ENCODE data around the gene FABP6.
"Not testable (repeated sequence)": the region's sequence is repeated elsewhere in the genome, so short reads cannot be mapped to it uniquely, and the experiment has no call there.

The FABP6 gene

DNA sequence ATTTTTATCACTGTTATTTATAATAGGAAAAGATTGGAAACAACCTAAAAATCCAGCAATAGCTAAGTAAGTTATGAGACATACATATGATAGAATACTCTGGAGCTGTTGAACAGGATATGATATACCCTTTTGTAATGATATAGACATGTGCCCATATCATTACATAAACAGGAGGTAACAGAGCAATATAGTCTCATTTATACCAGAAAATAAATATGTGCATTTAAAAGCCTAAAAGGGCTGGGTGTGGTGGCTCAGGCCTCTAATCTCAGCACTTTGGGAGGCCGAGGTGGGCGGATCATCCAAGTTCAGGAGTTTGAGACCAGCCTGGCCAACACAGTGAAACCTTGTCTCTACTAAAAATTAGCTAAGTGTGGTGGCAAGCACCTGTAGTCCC lies 2.3 kb upstream of the FABP6 start:
- no peak for DNase-seq

DNA sequence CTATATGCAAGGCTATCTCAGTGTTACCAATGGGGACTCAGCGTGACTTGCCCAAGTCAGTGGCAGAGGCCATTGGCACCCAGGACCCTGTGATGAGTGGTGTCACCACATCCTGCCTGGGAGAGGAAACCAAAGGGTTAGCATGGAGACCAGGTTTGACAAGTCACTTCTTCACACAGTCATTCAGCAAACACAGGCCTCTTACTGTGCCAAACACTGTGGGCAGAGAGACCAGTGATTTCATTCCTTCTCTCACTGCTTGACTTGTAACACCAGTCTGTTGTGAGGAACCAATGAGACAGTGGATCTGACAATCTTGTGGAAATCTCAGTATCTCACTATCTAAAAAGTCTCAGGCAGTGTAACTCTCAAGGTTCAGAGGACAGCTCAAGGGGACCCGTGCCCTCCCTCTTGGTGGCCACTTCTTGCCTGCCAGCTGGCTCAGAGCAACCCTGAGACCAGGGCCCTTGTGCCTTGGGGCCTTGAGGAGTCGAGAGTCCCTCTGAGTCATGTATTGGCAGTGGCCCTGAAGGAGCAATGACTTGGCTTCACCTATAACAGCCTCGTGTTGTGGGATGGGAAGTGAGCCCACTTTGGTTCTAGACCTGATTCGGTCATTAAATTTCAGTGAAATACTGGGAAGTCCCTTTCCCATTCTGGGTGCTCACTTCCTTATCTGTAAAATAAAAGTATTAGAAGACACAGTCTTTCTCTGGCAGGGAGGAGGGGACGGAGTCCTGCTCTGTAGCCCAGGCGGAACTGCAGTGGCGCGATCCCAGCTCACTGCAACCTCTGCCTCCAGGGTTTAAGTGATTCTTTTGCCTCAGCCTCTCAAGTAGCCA lies 1.6 kb downstream of the FABP6 start:
- peak; percentile 30 for DNase-seq

DNA sequence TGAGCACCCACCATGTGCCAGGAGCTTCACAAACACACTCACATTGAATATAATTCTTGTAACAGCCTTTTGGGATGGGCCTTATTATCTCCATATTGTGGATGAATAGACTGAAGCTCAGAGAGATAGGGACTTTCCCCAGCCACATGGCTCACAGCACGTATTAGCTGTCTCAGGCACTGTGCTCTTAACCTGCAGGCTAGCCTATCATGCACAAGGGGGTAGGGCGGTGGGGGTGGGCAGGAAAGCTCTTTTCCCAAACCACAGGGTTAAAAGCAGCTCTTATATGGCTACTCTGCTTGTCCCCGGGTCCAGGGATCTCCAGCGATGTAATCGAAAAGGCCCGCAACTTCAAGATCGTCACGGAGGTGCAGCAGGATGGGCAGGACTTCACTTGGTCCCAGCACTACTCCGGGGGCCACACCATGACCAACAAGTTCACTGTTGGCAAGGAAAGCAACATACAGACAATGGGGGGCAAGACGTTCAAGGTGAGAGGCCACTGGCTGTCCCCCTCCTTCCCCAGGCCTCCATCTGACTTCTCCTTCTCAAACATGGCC lies 2.6 kb downstream of the FABP6 start:
- no peak for DNase-seq

DNA sequence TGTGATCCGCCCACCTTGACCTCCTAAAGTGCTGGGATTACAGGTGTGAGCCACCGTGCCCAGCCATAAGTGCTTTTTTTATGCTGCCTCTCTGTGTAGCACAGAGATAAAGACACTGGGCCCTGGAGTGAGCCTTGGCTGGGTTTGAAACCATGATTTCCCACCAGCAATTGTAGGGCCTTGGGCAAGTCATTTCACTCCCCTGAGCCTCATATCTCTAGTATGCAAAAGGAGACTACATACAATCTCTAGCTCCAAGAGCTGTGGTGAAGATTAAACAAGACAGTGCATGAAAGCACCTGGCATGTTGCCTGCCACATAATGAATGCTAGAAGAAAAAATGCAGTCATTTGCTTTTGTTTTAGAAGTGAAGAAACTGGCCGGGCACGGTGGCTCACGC lies 3.9 kb downstream of the FABP6 start:
- peak; percentile 12 for DNase-seq

DNA sequence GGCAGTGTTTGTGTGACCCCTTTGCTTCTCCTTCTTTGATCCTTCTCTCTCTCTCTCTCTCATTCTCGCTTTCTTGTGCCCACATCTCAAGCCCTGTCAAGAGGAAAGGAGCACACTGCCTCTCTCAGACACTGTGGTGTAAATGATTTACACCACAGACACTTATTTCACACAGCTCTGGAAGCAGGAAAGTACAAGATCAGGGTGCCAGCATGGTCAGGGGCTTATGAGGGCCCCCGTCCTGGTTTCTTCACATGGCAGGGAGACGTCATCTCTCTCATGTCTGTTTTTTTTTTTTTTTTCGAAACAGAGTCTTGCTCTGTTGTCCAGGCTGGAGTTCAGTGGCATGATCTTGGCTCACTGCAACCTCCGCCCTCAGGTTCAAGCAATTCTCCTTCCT lies 6.4 kb downstream of the FABP6 start:
- DNase-seq = no peak

DNA sequence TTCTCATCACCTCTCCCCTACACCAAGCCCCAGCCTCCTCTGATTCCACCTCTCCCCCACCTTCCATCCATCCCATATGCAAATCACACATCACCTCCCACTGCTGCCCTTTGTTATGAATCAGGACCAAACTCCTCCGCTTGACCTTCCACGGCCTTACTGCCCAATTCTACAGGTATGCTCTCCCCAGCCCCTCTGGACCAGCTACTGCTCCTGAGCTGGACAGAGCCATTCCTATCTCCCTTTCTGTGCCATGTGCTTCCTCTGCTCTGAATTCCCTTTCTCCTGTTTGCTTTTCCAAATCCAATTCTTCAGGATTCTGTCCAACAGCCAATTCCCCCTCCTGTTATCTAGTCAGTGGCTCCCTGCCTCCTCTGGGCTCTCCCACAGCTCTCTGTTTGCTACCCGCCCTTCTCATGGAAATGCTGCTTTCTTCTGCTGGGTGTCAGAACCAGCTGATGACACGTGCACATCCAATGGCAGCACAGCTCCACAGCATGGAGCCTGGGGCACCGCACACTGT lies 8.3 kb downstream of the FABP6 start:
- no peak for DNase-seq

DNA sequence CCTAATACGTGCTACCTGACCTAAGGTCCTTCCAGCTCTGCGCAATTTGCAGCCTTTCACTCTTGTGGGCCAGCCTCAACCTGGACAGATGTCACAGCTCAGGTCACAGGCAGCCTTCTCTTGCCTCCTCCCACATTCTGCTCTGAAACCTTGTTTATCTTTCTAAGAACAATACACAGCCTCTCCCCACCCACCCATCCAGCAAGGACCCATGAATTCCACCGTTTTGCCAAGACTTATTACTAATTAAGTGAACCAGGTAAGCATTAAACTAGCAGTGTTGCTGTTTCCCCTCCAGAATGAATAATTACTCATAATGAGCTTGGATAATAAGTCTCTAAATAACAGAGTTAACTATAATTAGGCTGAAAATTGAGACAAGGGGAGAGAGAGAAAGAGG lies 11.0 kb downstream of the FABP6 start:
- no peak for DNase-seq

DNA sequence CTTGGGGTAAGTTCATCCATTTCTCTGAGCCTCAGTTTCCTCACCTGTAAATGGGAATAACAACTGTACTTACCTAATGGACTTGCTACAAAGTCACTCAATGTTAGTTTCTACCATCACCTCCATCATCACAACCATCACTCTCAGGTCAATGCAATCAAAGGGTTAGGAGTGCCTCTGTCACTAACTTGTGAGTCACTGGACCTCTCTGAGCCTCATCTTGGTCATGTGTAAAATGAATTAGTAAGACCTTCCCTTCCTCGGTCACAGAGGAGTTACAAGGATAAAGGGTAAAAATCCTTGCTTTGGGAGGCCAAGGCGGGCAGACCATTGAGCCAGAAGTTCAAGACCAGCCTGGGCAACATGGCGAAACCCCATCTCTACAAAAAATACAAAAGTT lies 12.8 kb downstream of the FABP6 start:
- DNase-seq = no peak

DNA sequence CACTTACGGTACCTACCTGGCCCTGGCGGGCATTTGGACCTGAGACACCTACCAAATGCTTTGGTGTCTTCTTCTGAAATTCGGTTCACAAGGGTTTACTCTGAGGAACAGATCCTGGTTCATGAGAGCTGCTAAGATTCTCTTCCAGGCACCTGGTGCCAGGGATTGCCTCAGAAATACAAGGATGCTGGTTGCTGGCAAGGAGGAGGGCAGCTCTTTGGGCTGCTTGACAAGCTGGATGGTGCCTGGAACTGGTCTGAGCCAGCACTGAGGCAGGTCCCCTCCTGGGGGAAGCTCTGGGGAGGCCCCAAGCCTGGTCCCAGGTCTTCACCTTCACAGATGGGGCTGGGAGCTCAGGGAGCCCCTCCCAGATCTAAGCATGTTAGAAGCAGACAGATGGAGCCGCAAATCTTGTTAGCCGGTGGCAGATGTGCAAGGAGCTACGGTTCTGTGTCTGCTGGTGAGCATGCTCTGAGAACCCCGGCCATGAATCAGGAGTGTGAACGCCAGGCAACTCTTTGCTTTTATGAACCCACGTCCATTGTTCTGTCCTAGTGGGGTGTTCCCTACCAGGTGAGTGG lies 16.3 kb downstream of the FABP6 start:
- DNase-seq = no peak

DNA sequence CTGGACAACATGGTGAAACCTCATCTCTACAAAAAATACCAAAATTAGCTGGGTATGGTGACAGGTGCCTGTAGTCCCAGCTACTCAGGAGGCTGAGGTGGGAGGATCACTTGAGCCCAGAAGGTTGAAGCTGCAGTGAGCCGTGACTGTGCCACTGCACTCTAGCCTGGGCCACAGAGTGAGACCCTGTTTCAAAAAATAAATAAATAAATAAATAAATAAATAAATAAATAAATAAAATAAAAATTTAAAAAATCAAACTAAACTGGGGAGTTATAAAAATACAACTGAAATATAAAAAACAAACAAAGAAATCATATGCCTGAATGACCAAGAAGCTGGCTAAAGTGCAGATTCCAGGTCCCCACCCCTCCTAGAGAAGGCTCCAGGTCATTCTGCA lies 20.3 kb downstream of the FABP6 start:
- DNase-seq = not testable (repeated sequence)

DNA sequence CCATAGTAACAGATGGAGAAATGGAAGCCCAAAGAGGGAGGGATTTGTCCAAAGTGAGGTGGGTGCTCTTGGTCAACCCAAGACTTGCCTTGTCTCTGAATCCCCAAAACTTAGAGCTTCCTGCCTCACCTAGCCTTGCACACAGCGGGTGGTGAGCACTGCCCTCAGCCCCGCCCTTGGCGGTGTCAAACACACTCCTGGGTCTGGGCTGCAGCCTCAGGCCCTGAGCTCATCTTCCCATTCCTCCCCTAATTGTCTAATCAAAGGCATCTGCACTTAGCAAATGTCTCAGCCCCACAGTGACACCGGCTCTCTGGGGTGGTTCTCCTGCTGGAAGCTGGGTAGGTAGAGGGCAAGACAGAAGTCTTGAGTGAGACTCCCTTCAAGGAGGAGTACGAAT lies 20.9 kb downstream of the FABP6 start:
- no peak for DNase-seq

DNA sequence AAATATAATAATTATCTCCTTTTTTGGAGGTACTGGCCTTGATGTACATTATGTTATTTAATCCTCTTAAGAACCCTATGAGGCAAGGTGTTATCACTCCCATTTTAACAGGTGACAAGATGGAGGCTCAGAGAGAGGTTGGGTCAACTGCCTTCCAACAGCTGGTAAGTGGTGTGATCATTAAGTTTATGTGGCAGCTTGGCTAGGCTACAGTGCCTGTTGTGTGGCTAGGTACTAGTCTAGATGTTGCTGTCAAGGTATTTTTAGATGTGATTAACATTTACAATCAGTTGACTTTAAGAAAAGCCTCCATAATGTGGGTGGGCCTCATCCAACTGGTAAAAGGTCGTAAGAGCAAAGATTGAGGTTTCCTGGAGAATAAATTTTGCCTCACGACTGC lies 21.5 kb downstream of the FABP6 start:
- no peak for DNase-seq

DNA sequence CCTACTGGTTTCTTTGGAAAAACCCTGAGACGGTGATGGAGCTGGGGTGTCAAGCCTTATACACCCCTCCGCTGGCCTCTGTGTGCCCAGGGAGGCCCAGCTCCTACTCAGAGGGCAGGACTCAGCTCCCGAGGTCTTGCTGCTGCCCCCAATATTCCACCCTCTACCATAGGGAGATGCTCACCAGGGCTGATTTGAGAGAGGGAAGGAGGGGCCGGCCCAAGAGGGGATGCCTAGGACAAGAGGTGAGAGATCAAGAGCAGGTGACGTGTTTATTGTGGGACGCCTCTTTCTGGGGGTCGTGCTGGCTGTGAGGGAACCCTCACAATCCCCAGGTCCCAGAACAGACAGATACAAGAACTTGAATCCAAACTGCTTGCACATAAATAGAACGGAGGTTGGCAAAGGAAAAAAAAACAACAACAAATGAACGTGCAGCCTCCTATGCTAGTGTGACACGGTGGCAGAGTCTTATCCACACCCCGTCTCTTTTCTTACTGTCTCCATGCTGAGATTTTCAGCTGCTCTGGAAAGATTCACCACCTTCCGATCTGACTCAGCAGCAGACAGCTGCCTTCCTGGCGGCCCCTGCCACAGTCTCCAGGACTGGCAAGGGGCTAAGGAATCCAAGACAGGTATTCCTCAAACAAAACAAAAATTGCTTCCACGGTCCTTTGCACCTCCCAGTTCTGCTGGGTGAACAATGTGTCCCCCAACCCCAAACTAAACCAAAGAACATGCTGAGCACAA lies 22.3 kb downstream of the FABP6 start:
- no peak for DNase-seq

DNA sequence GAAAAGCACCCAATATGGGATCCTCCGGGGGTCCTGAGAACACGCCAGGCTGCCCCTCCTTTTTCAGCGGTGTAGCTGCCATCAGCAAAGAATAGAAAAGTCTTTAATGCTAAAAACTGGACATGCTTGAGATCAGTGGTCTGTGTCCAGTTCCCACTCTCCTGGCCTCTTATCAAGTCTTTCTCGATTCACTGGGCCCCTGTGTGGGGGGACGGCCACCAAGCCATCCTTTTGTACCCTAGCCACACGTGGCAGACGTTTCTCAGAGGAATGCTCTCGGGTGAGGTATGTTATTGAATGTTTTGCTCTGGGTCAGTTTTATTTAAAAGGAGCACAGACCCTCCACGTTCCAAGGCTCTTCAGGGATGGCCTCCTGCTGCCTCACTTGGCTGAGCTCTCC lies 23.6 kb downstream of the FABP6 start:
- no peak for DNase-seq

DNA sequence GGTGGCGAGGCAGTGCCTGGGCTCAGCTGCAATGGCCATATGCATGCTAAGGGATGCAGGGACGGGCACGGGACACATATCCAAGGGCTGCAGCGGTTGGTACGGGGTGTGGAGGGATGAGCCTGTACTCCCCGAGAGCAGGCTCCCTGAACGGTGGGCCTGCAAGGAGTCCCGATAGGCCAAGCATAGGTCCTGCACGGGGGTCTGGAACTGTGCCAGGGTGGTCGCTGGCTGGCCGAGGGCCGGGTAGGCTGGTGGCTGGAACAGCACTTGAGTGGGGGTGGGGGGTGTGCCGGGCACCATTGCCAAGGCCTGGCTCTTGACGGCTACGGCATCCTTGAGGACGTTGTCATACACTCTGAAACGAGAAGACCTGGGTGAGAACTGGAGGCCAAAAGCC lies 24.1 kb downstream of the FABP6 start:
- DNase-seq = no peak

DNA sequence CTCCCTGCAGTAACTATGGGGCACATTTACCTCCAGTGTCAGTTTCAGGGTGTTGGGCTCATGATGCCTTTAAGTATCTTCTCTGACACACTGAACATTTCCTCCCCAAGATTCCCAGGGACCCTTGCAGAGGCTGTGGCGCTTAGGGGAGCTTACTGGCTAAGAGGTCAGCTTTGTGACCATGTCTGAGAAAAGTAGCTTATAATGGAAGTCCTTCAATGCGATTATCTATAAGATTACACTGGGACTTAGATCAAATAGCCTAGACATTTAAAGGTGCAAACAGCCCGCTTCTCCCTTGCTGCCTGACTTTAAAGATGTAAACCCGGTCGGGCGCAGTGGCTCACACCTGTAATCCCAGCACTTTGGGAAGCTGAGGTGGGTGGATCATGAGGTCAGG lies 25.4 kb downstream of the FABP6 start:
- DNase-seq = no peak

DNA sequence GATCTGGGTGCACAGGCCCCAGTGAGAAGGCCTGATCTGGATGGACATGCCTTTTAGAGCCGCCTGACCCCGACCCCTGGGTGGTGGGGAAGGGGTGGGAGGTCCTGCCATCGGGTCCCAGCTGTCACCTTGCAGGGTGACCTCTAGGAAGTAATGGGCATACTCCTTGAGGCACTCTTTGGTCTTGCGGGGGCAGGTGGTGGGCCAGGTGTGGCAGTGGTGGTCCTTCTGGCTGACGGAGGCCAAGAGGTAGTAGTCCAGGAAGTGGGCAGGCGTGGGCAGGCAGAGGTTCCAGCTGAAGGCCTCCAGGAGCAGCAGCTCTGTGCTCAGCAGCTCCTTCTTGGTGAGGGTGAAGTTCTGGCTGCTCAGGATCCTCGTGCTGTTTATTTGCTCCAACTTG lies 30.0 kb downstream of the FABP6 start:
- no peak for DNase-seq

DNA sequence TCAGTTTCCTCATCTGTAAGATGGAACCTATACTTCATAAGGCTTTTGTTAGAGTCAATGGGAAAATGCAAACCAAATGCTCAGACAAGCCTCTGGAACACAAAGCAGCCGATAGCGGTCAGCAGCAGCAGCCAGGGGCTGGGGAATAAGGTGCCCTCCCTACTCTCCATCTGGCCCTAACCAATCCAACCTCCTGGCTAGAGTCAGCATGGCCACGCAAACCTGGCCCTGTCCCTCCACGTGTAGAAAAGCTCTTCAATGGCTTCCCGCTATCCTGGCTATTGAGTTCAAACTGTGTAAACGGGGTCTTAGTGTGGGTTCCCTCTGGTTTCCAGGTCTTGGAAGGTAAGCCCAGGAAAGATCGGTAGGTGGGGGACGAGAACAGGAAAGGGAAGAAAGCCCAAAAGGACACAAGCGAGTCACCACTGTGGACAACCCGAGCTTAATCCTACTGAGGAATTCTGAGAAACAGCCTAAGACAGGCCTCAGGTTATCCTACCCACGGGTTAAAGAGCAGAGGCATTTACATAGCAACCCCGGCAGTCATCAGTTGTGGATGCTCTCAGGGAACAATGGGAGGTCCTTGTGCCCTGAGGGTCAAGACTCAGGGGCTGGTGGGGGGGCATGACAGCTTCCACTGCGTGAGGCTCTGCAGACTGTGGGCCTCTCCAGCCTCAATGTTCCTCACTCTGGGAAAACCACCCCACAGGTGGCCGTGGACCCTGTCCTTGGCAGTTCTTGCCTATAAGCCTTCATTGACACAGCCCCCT lies 30.9 kb downstream of the FABP6 start:
- no peak for DNase-seq

DNA sequence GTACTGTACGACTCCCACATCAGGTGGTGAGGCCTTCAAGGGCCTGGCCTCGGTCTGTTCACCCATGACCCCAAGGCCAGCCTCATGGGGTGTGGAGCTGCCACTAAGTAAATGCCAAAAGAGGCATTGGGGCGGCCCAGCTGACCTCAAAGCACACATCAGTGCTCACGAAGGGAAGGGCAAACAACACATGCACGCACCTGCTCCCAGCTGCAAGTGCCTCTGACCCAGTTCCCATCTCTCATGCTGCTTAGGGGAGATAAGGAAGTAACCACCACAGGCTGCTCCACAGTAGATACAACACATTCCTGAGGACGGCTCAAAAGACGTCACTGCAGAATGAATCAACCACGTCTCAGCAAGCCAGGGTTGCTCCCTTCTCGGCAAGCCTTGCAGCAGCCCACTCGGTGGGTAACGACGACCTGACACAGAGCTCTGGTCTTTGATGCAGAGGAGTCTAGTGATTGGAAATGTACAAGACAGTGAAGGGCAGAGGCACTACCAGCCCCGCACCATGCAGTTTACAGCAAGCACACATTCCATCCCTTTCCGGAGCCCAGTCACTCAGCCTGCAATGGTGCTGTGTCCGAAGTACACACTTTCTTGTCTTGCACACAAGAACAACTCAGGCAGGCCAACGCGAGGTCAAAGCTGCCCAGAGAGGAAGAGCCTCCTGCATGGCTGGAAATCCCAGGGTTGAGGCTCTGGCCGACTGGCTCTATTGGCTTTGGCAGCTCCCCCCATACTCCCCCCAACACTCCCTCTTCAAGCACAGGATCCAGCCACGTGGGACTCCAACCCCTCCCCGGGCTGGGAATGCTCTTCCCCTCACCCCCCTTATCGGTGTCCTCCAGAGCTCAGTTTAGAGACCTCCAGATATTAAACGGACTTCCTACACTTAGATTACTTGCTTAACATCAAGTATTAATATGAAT lies 31.8 kb downstream of the FABP6 start:
- DNase-seq = peak; percentile 62

DNA sequence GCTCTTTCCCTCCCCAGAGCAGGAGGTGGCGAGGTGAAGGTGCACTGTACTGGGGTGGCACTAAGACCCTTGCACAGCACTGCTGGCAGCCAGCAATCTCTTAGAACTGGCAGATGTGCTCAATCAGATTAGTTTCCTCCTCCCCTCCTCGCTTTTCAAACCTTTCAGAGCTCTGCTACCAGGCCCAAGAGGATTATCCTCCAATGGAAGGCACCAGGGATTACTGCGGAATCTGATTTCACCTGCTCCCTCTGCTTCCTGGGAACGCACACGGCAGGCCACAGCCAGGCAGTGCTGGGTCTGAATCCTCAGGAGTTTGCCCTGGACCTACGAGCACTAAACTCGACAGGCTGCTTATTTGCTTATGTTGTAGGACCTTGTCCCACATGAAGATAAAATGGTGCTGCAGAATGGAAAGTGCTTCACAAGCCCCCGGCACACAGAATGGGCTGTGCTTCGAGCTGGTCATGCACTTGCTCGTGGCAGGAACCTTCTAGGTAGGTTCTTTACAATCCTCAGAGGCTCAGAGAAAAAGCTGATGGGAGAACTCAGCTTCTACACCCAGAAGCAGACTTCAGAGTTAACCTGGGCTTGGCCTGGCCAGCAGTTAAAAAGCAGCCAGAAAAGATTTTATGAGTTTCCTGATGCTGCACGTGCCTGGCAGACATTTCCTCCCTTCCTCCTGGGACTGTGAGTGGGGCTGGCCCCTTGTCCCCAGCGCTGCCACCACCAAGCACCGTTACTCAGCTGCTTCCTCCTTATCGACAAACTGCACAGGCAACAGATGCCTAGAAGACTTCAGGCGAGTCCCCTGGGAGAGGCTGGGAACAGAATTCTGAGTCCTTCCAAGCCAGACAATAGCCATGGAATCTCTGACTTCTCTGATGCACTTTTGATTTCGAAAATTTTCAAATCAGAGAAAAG lies 33.1 kb downstream of the FABP6 start:
- no peak for DNase-seq

Data from fibroblast of upper back skin (primary cell).